Fibroblast of lung (primary cell): ENCODE data around the gene ANKEF1.

Experiments used
- EZH2 ChIP-seq: IDR thresholded peaks from 2 replicates; pipeline ENCODE4 v1.5.1; 2012; ENCODE audit warnings: low read length, control low read depth, mild to moderate bottlenecking; ENCODE audit errors: missing control alignments
- TF ChIP-seq, protein P1 (sequence below), 2 donors: IDR thresholded peaks in 1 of 2; conservative IDR thresholded peaks in 1 of 2; 1 replicate in 1 of 2; 2 replicates in 1 of 2; pipeline ENCODE4 v1.5.1; 2011 to 2012; ENCODE audit warnings: low read length in 2 of 2, control low read depth in 1 of 2, inconsistent platforms in 1 of 2, low read depth in 1 of 2, mild to moderate bottlenecking in 1 of 2

DNA sequence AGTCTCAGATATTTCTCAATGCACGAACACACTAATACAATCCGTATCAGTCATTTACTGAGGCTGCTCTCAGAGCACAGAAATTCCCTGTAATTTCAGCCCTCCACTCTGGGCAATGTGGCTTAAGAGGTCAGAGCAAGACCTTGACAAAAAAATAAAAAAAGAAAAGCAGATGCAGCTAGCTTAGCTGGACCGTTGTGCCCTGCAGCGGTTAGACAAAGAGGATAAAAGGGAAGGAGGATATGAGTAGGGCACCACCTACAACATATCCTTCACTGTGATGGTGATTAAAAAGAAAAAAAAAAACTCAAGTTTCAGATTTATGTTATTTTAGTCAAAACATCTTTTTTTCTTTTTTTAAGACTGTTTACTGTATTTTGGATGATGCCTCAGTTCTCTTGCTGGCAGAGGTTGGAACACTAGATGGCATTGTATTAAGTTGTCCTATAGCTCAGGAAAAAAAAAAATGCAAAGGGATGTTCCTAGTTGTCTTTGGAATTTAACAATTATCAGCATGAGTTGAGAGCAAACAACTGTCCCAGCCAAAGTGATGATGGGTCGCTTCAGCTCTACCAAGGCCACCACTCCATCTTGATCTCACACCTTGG lies 59.9 kb downstream of the ANKEF1 start:
- TF ChIP-seq, protein P1, sequence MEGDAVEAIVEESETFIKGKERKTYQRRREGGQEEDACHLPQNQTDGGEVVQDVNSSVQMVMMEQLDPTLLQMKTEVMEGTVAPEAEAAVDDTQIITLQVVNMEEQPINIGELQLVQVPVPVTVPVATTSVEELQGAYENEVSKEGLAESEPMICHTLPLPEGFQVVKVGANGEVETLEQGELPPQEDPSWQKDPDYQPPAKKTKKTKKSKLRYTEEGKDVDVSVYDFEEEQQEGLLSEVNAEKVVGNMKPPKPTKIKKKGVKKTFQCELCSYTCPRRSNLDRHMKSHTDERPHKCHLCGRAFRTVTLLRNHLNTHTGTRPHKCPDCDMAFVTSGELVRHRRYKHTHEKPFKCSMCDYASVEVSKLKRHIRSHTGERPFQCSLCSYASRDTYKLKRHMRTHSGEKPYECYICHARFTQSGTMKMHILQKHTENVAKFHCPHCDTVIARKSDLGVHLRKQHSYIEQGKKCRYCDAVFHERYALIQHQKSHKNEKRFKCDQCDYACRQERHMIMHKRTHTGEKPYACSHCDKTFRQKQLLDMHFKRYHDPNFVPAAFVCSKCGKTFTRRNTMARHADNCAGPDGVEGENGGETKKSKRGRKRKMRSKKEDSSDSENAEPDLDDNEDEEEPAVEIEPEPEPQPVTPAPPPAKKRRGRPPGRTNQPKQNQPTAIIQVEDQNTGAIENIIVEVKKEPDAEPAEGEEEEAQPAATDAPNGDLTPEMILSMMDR (conservative IDR thresholded peaks at IDR 0.05 in 1 of 2, IDR thresholded peaks at IDR 0.05 in 1 of 2; ENCODE audit: low read depth in 1 of 2, low read length in 2 of 2), result peak; percentile 13 to 42
- TF ChIP-seq EZH2, result no peak
